NCI-H128 (cell line): ENCODE results near the gene CTNND2.

Source experiments
- DNase-seq: peaks from one replicate; lab custom pipeline; 2025; ENCODE audit not compliant: unreplicated experiment; lab: John Stamatoyannopoulos, UW

CTNND2 gene

DNA sequence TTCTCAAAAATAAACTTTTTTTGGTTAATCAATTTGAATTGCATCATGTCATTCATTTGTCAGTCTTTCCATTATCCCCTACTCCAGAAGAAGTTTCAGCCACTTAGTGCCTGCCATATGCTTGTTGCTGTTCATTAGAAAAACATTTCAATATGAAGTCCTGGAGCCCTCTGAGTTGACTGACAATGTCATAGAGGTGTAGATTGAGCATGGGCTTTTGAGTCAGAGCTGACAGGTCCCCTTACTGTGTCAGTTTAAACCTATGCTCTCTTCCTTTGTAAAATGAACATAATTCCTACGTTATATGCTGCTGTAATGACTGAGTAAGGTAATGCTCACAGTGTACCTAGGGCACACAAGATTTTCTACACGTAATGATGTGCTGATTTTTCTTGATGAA is 114.0 kb downstream of the CTNND2 start:
- DNase-seq = no peak

DNA sequence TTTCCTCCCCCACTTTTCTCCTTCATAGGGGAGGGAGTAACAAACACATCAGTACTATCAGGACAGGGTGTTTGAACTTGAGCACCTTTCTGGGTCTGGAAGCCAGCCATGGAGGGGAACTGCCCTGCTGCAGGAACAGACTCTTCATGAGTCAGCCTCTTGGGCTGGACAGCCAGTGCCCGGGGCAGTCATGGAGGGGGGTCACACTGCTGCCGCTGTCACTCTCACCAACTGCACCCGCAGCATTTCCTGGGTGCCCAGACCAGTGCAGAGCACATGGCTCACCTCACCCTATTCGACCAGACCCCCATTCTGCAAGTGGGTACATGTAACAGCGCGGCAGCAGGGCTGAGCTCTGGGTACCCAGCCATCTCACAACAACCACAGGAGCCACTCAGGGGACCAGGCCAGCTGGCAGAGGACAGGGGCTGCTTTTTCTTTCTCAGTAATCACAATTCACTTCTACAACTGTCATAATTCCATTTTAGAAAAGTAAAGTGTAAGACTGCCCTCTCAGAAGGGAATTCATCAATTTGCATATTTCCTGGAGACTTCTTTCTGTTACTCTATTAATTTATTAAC is 118.4 kb downstream of the CTNND2 start:
- no peak for DNase-seq

DNA sequence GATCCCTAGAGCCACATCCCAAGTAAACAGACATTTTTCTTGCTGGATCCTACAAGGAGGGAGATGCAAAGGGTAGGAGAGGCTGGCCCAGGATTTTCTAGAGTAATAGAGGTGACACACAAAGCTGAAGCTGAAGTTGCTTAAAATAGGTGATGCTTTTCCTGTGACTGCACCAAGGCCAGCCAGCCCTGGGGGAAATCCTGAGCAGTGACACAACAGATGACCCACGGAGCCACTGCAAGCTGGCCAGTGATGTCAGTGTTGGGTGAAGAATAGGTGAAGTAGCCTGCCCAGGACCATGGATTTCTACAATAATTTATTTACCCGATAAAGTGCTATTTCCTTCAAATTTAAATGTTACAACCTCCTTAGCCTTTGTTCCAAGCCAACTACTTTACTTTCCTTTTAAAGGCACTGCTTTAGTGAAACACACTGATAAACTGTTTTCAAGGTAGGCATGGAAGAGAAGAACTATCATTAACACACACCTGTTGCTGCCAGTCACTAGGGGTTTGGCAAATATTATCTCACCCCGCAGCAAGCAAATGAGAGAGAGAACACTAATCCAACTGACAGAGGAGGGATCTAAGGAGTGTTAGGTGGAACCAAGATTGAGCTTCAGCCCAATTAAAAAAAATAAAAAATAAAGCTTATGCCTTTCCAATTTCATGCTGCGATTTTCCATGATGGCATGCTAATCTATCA is 123.5 kb downstream of the CTNND2 start:
- no peak for DNase-seq

DNA sequence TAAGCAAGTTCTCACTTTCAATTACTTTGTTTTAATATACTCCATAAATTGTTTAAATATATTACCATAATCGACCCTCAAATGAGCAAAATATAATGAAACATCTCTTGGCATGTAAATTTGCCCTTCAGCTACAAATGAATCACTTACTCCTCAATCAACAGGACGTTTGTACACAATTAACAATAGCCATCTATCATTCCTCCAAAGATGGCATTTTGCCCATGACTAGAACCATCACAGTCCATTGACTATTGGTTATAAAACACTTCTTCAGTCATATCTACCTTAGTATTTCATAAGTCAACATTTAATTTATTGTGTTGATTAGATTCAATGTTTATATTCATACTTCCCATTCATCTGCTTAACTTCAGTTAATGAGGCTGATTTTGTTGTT is 127.2 kb downstream of the CTNND2 start:
- DNase-seq = no peak

DNA sequence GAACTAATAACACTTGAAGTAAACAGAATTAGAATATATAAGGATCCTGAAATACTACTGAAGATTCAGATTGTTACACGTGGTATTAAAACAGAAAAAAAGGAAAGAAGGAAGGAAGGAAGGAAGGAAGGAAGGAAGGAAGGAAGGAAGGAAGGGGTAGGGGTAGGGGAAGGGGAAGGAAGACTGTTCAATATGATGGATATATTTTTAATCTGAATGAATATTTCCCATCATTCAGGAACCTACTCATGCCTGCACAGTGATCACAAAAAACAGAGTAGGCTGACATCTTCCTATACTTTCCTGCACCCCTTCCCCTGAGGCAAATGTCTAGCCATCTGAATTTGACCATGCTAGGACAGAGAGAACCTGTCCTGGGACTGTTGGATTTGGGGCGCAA is 133.9 kb downstream of the CTNND2 start:
- no peak for DNase-seq

DNA sequence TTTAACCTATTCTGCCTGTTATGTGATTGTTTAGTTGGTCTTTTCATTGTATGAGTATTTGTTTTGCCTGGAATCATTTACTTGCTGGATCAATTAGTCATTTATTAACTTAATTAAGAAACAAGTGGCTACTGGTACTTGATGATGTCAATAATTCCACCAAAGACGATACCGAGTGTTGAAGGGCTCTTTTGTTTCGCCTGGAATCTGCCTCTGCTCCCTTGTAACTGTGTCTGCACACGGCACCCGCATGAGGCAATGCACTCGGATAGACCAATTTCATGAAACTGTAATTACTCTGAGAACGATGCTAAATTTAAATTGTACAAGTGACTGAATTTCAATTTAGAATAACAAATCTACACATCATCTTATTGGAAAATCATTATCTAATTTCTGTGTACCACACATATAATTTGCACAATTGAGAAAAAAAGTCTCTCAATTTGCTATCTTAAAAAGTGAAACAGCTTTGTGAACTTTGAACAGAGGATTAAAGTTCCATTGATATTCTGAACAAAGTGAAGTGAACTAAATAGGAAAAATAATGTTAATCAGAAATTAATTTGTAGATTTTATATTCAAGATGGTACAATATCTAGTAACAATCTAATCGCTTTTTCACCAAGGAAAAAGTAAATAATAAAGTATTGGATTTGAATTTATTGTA is 143.2 kb downstream of the CTNND2 start:
- DNase-seq = no peak

DNA sequence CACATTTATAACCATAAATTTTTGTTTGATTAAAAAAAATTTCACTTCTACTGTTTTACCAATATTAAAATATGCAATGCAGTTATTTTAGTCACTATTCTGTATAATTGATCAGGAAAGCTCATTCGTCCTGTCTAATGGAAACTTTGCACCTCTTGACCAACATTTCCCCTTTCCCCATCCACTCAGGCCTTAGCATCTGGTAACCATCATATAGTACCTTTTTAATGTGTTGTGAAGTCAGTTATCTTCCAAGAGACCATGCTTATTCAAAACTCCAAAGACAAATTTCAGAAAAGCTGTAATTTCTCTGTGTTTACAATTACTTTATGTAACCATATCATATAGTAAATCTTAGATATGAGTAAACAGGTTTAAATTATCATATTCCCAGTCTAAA is 145.9 kb downstream of the CTNND2 start:
- DNase-seq = no peak

DNA sequence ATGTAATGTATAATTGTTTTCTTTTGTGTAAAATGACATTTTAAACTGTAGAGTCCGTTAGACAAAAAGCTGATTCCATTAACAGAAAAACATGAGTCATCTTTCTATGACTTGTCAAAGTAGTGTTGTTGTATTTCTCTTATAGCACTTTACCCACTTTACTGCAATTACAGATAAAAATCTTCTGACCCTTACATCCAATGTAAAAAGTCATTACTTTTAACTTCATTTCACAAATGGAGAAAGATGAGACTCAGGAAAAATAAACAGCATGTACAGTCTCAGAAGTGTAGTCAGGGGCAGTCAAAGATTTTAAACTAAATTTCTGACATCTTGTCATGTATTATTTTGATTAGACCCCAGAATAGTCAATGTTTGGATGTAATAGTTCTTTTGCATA is 146.6 kb downstream of the CTNND2 start:
- no peak for DNase-seq

DNA sequence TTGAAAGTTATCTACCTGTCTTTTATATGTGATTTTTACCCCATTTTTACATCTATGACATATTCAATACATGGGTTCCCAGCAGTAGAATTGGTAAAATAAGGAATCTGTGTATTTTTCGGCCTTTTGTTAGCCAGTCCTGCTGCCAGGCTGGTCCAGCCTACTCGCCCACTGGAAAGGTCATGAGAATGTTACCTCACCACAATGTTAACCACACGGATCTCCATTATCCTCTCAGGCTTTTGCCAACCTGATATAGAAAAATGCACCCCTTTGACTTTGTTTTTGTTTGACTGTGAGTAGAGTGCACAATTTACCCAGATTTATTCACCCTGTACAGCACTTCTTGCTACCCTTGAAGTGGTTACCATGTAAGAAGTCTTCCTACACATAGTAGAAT is 167.2 kb downstream of the CTNND2 start:
- no peak for DNase-seq

DNA sequence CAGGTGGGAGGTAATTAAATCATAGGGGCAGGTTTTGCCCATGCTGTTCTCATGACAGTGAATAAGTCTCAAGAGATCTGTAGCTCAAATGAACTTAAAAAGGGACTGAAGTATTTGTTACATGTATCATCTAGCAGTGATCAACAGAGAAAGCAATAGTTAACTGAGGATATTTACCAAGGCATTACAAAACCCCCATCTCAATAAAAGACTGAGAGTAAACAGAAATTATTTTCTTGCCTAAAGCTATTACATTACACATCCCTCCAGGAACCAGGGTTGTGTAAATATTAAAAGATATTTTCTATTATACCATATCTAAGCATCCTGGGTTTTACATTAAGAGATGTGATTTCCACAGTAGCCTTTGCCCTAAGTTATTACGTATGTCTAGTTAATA is 169.9 kb downstream of the CTNND2 start:
- DNase-seq = no peak

DNA sequence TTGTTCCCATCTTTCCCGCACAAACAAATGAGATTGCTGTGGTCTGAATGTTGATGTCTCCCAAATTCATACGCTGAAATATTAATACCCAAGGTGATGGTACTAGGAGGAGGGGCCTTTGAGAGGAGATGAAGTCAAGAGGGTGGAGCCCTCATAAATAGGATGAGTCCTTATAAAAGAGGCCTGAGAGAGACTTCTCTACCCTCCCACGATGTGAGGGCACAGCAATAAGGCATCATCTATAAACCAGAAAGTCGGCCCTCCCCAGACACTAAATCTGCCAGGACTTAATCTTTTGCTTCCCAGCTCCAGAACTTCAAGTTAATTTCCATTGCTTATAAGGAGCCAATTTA is 170.4 kb downstream of the CTNND2 start:
- no peak for DNase-seq

DNA sequence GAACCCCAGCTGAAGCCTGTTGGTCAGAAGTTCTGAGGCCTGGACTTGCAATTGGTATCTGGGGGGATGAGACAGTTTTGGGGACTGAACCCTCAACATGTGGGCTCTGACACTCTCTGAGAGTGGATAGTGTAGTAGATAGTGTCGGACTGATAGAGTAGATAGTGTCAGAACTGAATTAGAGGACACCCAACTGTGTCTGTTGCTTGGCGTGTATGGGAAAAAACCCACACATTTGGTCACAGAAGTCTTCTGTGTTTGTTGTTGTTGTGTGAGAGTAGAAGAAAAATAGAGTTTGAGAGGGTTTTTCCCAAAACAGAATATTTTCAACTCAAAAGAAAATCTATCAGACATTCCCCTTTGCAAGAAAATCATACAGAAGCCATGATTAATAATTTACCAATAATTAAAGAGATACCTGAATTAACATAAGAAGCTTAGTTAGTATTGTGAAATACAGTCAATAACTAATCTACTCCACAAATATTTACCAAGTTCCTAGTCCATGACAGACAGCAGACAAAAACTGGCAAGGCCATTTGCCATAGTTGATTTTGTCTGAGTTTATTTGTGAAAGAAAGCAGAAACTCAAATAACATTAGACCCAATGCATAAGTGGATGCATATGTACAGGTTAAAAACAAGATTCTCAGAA is 170.9 kb downstream of the CTNND2 start:
- no peak for DNase-seq

DNA sequence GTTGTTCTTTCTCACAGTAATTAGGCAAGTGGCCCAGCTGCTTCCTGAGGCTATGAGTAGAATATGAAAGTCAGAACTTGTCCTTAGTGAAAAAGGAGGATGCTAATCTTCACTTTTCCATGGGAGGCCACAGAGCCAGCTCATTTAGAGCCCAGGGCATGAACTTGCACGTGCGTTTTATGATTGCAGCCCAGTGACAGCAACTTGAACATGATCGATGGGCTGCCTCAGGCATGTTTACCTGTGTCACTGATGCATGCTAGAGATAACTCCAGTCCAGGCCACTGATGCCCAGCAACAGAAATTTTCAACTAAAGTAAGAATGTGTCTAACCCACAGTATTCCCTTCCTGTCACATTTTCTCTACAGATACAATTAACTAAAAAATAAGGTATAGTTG is 179.3 kb downstream of the CTNND2 start:
- no peak for DNase-seq

DNA sequence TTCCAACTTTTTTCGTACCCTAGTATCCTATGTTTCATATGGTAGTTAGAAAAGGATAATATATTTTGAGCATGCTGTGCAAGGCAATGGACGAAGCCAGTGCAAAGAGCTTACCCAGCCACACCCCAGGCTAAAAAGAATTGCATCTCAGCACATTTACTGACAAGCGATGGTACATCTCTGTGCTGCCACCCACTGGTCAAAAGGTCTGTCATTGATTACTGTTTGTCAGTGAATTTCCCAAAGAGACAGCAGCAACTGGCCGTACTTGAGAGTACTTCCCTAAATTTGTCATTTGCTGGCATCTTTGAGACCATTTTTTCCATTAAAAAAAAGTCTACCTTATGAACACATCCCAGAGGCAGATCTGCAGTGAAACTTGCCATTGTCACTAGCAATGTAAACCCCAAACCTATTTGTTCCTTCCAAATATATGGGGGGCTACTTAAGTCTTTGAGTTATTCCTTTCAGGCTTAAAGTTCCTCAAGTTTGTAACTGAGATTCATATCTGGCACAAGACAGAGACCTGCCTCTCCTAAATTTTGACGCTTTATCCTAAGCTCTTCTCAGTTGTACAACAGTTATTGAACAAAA is 184.3 kb downstream of the CTNND2 start:
- no peak for DNase-seq

DNA sequence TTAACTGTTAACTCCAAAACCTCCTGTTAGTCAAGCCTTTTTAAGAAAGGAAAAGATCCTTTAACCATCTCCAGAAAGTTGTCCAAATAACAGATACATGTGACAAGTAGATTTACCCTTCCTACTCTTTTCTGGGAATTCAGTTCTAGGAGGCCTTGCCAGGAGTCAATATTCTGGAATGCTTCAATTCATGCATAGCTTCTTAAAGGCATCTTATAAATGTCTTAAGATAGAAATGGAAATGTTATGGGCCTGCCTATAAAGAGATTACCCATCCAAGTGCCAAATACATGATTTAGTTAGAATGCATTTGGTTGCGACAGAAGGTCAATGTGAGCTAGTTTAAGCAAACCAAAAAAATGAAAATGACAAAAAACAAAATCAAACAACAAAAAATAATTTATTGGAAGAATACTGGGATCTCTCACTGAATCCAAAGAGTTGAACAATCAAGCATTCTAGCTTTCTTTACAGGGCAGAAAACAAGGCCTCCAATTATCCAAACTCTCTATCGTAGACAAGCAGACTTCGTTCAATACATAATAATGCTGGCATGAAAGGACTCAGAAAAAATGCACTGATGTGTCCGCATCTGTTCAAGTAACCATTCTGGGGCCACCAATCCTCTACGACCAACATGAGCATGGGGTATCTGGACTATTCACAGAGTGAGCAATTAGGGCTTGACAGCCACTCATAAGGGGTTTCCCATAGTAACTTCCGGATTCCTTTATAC is 188.6 kb downstream of the CTNND2 start:
- no peak for DNase-seq

DNA sequence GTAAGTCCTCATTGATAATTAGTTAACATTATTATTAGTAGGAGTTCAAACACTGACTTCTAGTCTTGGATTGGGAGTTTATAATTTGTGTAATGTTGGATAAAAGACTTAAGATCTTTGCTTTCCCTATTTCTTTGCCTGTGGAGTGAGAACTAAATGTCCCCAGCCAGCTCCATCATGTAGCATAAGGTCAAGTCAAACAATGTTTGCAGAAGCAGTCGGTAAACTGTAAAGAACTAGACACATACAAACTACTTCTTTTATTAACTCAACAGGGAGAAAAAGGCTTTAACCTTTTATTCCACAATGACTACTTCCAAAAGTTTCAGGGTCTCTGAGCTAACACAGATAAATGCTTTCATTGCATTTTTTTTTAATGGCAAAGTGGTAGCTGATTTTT is 192.3 kb downstream of the CTNND2 start:
- no peak for DNase-seq

DNA sequence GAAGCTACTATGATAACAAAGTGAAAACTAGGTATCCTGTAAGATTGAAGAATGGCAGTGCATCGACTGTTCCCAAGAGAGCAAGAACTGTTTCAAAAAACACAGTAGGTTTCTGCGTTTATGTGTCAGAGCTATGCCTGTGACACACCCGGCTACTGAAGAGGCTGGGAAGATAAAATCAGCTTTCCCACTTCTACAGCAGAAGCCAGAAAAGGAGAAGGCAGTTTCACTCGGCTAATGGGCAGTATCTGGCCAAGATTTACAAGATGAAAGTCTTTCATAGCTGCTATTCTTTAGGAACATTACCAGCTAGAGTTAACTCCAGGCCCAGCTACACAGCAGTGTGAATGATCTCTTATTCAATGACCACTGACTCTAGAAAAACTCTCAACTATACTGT is 195.2 kb downstream of the CTNND2 start:
- no peak for DNase-seq

DNA sequence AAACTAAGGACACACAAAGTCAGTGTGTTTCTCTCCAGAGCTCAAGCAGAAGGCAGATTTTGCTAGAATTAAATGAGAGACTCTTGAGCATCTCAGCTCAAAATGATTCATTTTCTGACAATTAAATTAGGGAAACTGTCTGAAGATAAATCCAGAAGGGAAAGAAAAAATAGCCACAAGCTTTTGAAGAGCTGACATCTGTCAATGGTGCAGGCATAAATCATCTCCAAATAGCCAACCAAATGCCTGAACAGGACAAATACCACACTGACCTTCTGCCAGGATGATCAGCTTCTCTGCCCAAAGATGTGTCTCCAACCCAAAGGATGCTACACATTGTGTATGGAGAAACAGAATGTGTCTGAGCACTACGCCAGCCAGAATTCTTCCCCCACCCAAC is 199.3 kb downstream of the CTNND2 start:
- DNase-seq = no peak

DNA sequence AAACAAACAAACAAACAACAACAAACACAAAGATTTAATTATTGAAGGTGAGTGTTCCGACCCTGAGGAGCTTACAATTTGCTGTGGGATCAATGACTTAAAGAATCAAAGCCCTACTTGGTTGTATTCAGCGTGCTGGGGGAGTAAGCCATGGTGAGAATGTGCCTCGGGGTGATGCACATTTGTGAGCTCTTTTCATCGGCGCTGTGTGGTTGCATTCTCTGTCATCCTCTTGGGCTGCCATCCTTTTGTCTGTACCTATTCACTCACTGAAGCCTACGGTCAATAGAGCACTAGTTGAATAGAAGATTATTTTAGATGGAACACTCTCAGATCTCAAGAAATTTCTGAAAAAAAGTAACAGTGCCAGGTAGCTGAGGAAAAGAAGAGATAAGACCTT is 203.9 kb downstream of the CTNND2 start:
- DNase-seq = no peak

DNA sequence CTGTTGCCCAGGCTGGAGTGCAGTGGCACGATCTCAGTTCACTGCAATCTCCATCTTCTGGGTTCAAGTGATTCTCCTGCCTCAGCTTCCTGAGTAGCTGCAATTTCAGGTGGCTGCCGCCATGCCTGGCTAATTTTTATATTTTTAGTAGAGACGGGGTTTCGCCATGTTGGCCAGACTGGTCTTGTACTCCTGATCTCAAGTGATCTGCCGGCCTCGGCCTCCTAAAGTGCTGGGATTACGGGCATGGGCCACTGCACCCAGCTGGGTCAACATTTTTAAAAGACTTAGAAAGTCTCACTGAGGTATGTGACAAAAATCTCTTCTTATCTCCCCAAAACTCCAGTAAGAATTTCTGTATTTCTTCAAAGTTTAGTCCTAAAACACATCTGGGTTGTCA is 211.6 kb downstream of the CTNND2 start:
- no peak for DNase-seq

DNA sequence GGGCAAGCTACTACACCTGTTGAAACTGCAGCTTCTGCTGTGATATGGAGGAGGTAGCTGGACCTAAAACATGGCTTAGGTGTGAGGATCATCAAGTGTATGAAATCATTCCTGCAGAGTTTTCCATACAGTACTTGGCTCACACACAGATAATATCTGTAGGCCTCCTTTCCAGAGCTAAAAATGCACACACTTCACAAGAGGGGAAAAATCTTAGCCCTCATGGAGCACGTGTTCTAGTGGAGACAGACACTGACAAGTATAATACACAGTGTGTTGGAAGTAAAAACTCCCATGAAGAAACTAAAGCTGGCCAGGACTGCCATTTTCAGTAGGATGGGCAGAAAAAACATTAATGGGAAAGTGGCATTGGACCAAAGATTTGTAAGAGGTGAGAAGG is 216.7 kb downstream of the CTNND2 start:
- no peak for DNase-seq
